Astrocyte (in vitro differentiated cells and primary cell): ENCODE results near the gene PPIL6.

Source experiments
- CTCF ChIP-seq: IDR thresholded peaks from 2 replicates; pipeline ENCODE4 v1.5.1; 2011; ENCODE audit warnings: low read depth, mild to moderate bottlenecking, inconsistent platforms, low read length, moderate library complexity; ENCODE audit not compliant: insufficient read depth
- EZH2 ChIP-seq: IDR thresholded peaks from 2 replicates; pipeline ENCODE4 v1.6.1; 2012; ENCODE audit warnings: mild to moderate bottlenecking, low read length, inconsistent platforms; ENCODE audit not compliant: insufficient read depth

DNA sequence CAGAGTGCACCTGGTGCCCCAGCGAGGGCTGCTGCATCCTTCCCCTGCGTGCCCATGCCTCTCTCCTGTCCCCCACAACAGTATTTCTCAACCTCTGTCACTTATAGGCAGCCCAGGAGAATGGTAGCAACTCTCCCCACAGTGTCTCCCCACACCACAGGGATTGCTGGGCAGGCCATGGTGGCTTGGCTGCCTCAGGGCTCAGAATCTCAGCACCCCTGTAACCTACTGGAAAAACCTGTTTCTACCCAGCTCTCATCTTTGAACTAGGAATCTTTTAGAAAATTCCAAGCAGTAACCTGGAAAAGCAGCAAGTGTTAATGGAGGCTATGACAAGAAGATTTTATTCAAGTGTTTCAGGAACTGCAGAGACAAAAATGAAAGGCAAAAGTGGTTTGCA, 96.2 kb downstream of the PPIL6 start:
- TF ChIP-seq CTCF, result no peak
- no peak for TF ChIP-seq EZH2
